ENCODE data around the gene TNS2.

Gene TNS2

GRCh38 chr12:53050426-53051057 lies 677 bp downstream of the TNS2 start:
- in situ Hi-C loops (cut with MboI; ENCODE audit: low pct_unique_long_range_greater_than_20kb, low sequenced_read_pairs, unreplicated experiment), result no loop called here
- TF ChIP-seq CTCF (IDR thresholded peaks at IDR 0.05; ENCODE audit: extremely low read depth, insufficient read depth, missing control alignments), result no peak

GRCh38 chr12:53051058-53051880 lies 1.4 kb downstream of the TNS2 start:
- in situ Hi-C loops (cut with MboI; ENCODE audit: low pct_unique_long_range_greater_than_20kb, low sequenced_read_pairs, unreplicated experiment), result no loop called here
- no peak for DNase-seq (ENCODE audit: low spot score)
- no peak for TF ChIP-seq CTCF (IDR thresholded peaks at IDR 0.05; ENCODE audit: extremely low read depth, insufficient read depth, missing control alignments)

More at GRCh38 chr12:53050426-53051057, 677 bp downstream of the TNS2 start:
- no peak for DNase-seq (ENCODE audit: low spot score)

- no peak for DNase-seq (ENCODE audit: low spot score)
- in situ Hi-C loops (cut with MboI; ENCODE audit: low pct_unique_long_range_greater_than_20kb, low sequenced_read_pairs, unreplicated experiment), result no loop called here
- TF ChIP-seq CTCF (IDR thresholded peaks at IDR 0.05; ENCODE audit: extremely low read depth, insufficient read depth, missing control alignments), result no peak
Measured at GRCh38 chr12:53051881-53052412, 2.1 kb downstream of the TNS2 start.

GRCh38 chr12:53052419-53053217 lies 2.8 kb downstream of the TNS2 start:
- TF ChIP-seq CTCF (IDR thresholded peaks at IDR 0.05; ENCODE audit: extremely low read depth, insufficient read depth, missing control alignments), result no peak
- DNase-seq (ENCODE audit: low spot score), result no peak
- in situ Hi-C loops (cut with MboI; ENCODE audit: low pct_unique_long_range_greater_than_20kb, low sequenced_read_pairs, unreplicated experiment), result no loop called here

- no peak for DNase-seq (ENCODE audit: low spot score)
- in situ Hi-C loops (cut with MboI; ENCODE audit: low pct_unique_long_range_greater_than_20kb, low sequenced_read_pairs, unreplicated experiment), result no loop called here
- TF ChIP-seq CTCF (IDR thresholded peaks at IDR 0.05; ENCODE audit: extremely low read depth, insufficient read depth, missing control alignments), result peak; percentile 71
Measured at GRCh38 chr12:53053218-53054111, 3.6 kb downstream of the TNS2 start.
